ENCODE measurements around the gene H3-3A. TPM values are rescaled to one million over a fixed set of nuclear protein-coding genes. Genes with fewer than 3 reads are reported as not detected.

H3-3A gene
- total and polyA plus RNA-seq, 9 donors = 351 to 754 (median 651) TPM

- H3K36me3 ChIP-seq (ENCODE audit: control insufficient read depth, insufficient read depth, low read length) = no peaks in the 10 kb centered on the region
Measured at GRCh38 chr1:226046240-226046639, 16.3 kb upstream of the H3-3A start.

GRCh38 chr1:226047495-226047894 is 15.0 kb upstream of the H3-3A start:
- 43% methylated on average over 1 of the region's 1 CpG for WGBS (ENCODE audit: insufficient coverage)
- no peak overlapping the region for H3K4me3 ChIP-seq (ENCODE audit: low read length)
- DNase-seq = no peak
- no peaks in the 10 kb centered on the region for H3K36me3 ChIP-seq (ENCODE audit: control insufficient read depth, insufficient read depth, low read length)
- no peaks in the 10 kb centered on the region for H3K9me3 ChIP-seq (replicated peaks; ENCODE audit: control insufficient read depth, low read depth, low read length)
- no peaks in the 10 kb centered on the region for H3K4me1 ChIP-seq (ENCODE audit: control insufficient read depth, insufficient read depth, low read length)
- H3K27ac ChIP-seq (ENCODE audit: low read length) = no peak overlapping the region
- H3K27me3 ChIP-seq (ENCODE audit: control insufficient read depth, insufficient read depth, low read length) = no peaks in the 10 kb centered on the region

More at GRCh38 chr1:226046240-226046639, 16.3 kb upstream of the H3-3A start:
- H3K4me1 ChIP-seq (ENCODE audit: control insufficient read depth, insufficient read depth, low read length) = no peaks in the 10 kb centered on the region
- no peaks in the 10 kb centered on the region for H3K9me3 ChIP-seq (replicated peaks; ENCODE audit: control insufficient read depth, low read depth, low read length)
- 78% methylated on average over 4 of the region's 6 CpGs for WGBS (ENCODE audit: insufficient coverage)
- H3K27me3 ChIP-seq (ENCODE audit: control insufficient read depth, insufficient read depth, low read length) = no peaks in the 10 kb centered on the region
- DNase-seq = no peak
- H3K27ac ChIP-seq (ENCODE audit: low read length) = no peak overlapping the region
- no peak overlapping the region for H3K4me3 ChIP-seq (ENCODE audit: low read length)

GRCh38 chr1:226048886-226049285 is 13.6 kb upstream of the H3-3A start:
- 63% methylated on average over 1 of the region's 1 CpG for WGBS (ENCODE audit: insufficient coverage)
- H3K27ac ChIP-seq (ENCODE audit: low read length) = no peak overlapping the region
- no peaks in the 10 kb centered on the region for H3K4me1 ChIP-seq (ENCODE audit: control insufficient read depth, insufficient read depth, low read length)

GRCh38 chr1:226050133-226050532 is 12.4 kb upstream of the H3-3A start:
- H3K4me1 ChIP-seq (ENCODE audit: control insufficient read depth, insufficient read depth, low read length) = no peaks in the 10 kb centered on the region
- no peak for DNase-seq
- no CpG with 5 or more reads among the region's 4 CpGs for WGBS (ENCODE audit: insufficient coverage)
- H3K27me3 ChIP-seq (ENCODE audit: control insufficient read depth, insufficient read depth, low read length) = no peaks in the 10 kb centered on the region
- no peaks in the 10 kb centered on the region for H3K9me3 ChIP-seq (replicated peaks; ENCODE audit: control insufficient read depth, low read depth, low read length)
- no peak overlapping the region for H3K4me3 ChIP-seq (ENCODE audit: low read length)
- no peak overlapping the region for H3K27ac ChIP-seq (ENCODE audit: low read length)
- peaks cover 5% of the 10 kb centered on the region for H3K36me3 ChIP-seq (ENCODE audit: control insufficient read depth, insufficient read depth, low read length)

More at GRCh38 chr1:226048886-226049285, 13.6 kb upstream of the H3-3A start:
- no peaks in the 10 kb centered on the region for H3K27me3 ChIP-seq (ENCODE audit: control insufficient read depth, insufficient read depth, low read length)
- H3K9me3 ChIP-seq (replicated peaks; ENCODE audit: control insufficient read depth, low read depth, low read length) = no peaks in the 10 kb centered on the region
- H3K4me3 ChIP-seq (ENCODE audit: low read length) = no peak overlapping the region
- DNase-seq = no peak
- H3K36me3 ChIP-seq (ENCODE audit: control insufficient read depth, insufficient read depth, low read length) = no peaks in the 10 kb centered on the region

GRCh38 chr1:226051365-226051764 is 11.2 kb upstream of the H3-3A start:
- DNase-seq = no peak
- no peaks in the 10 kb centered on the region for H3K9me3 ChIP-seq (replicated peaks; ENCODE audit: control insufficient read depth, low read depth, low read length)
- H3K4me3 ChIP-seq (ENCODE audit: low read length) = no peak overlapping the region
- H3K4me1 ChIP-seq (ENCODE audit: control insufficient read depth, insufficient read depth, low read length) = no peaks in the 10 kb centered on the region
- peaks cover 6% of the 10 kb centered on the region for H3K36me3 ChIP-seq (ENCODE audit: control insufficient read depth, insufficient read depth, low read length)
- WGBS (ENCODE audit: insufficient coverage) = no CpG with 5 or more reads among the region's 2 CpGs
- H3K27ac ChIP-seq (ENCODE audit: low read length) = no peak overlapping the region
- no peaks in the 10 kb centered on the region for H3K27me3 ChIP-seq (ENCODE audit: control insufficient read depth, insufficient read depth, low read length)

- Histone ChIP-seq H3K27me3 (ENCODE audit: control insufficient read depth, insufficient read depth, low read length) (no peaks in the 10 kb centered on the region), H3K27ac (ENCODE audit: low read length) (no peak overlapping the region), H3K36me3 (ENCODE audit: control insufficient read depth, insufficient read depth, low read length) (peaks cover 8% of the 10 kb centered on the region), H3K4me1 (ENCODE audit: control insufficient read depth, insufficient read depth, low read length) (no peaks in the 10 kb centered on the region), H3K9me3 (replicated peaks; ENCODE audit: control insufficient read depth, low read depth, low read length) (no peaks in the 10 kb centered on the region), H3K4me3 (ENCODE audit: low read length) (no peak overlapping the region)
- WGBS (ENCODE audit: insufficient coverage) = no CpG with 5 or more reads among the region's 1 CpG
- no peak for DNase-seq
Measured at GRCh38 chr1:226052061-226052460, 10.5 kb upstream of the H3-3A start.

GRCh38 chr1:226054519-226055327 is 7.8 kb upstream of the H3-3A start:
- WGBS (ENCODE audit: insufficient coverage) = 50% methylated on average over 2 of the region's 6 CpGs
- no peak for DNase-seq
- Histone ChIP-seq H3K9me3 (replicated peaks; ENCODE audit: control insufficient read depth, low read depth, low read length) (no peaks in the 10 kb centered on the region), H3K27me3 (ENCODE audit: control insufficient read depth, insufficient read depth, low read length) (no peaks in the 10 kb centered on the region), H3K4me1 (ENCODE audit: control insufficient read depth, insufficient read depth, low read length) (no peaks in the 10 kb centered on the region), H3K4me3 (ENCODE audit: low read length) (no peak overlapping the region), H3K27ac (ENCODE audit: low read length) (no peak overlapping the region), H3K36me3 (ENCODE audit: control insufficient read depth, insufficient read depth, low read length) (peaks cover 11% of the 10 kb centered on the region)

- no peak overlapping the region for H3K4me3 ChIP-seq (ENCODE audit: low read length)
- no peak overlapping the region for H3K27ac ChIP-seq (ENCODE audit: low read length)
- H3K9me3 ChIP-seq (replicated peaks; ENCODE audit: control insufficient read depth, low read depth, low read length) = no peaks in the 10 kb centered on the region
- H3K27me3 ChIP-seq (ENCODE audit: control insufficient read depth, insufficient read depth, low read length) = no peaks in the 10 kb centered on the region
- peaks cover 5% of the 10 kb centered on the region for H3K4me1 ChIP-seq (ENCODE audit: control insufficient read depth, insufficient read depth, low read length)
- peaks cover 6% of the 10 kb centered on the region for H3K36me3 ChIP-seq (ENCODE audit: control insufficient read depth, insufficient read depth, low read length)
- DNase-seq = no peak
- 80% methylated on average over 1 of the region's 1 CpG for WGBS (ENCODE audit: insufficient coverage)
Measured at GRCh38 chr1:226059709-226060108, 2.8 kb upstream of the H3-3A start.

- WGBS (ENCODE audit: insufficient coverage) = 100% methylated on average over 1 of the region's 1 CpG
- DNase-seq = peak; percentile 16
- H3K9me3 ChIP-seq (replicated peaks; ENCODE audit: control insufficient read depth, low read depth, low read length) = no peaks in the 10 kb centered on the region
- no peak overlapping the region for H3K27ac ChIP-seq (ENCODE audit: low read length)
- H3K36me3 ChIP-seq (ENCODE audit: control insufficient read depth, insufficient read depth, low read length) = peaks cover 6% of the 10 kb centered on the region
- H3K4me3 ChIP-seq (ENCODE audit: low read length) = no peak overlapping the region
- peaks cover 8% of the 10 kb centered on the region for H3K4me1 ChIP-seq (ENCODE audit: control insufficient read depth, insufficient read depth, low read length)
- H3K27me3 ChIP-seq (ENCODE audit: control insufficient read depth, insufficient read depth, low read length) = no peaks in the 10 kb centered on the region
Measured at GRCh38 chr1:226060427-226060826, 2.1 kb upstream of the H3-3A start.

GRCh38 chr1:226061068-226061840 is 1.3 kb upstream of the H3-3A start:
- peaks cover 10% of the 10 kb centered on the region for H3K4me1 ChIP-seq (ENCODE audit: control insufficient read depth, insufficient read depth, low read length)
- WGBS (ENCODE audit: insufficient coverage) = 8% methylated on average over 13 of the region's 21 CpGs
- no peaks in the 10 kb centered on the region for H3K9me3 ChIP-seq (replicated peaks; ENCODE audit: control insufficient read depth, low read depth, low read length)
- peaks cover 9% of the 10 kb centered on the region for H3K36me3 ChIP-seq (ENCODE audit: control insufficient read depth, insufficient read depth, low read length)
- H3K27me3 ChIP-seq (ENCODE audit: control insufficient read depth, insufficient read depth, low read length) = no peaks in the 10 kb centered on the region
- DNase-seq = peak; percentile 63
- peak overlapping the region; percentile 96 for H3K27ac ChIP-seq (ENCODE audit: low read length)
- peak overlapping the region; percentile 74 for H3K4me3 ChIP-seq (ENCODE audit: low read length)

Data from muscle of leg (tissue), 11 donors.